ENCODE data around the gene KLF3. TPM values are rescaled to one million over a fixed set of nuclear protein-coding genes. Genes with fewer than 3 reads are reported as not detected.

Gene KLF3
- total RNA-seq, 2 experiments from 2014 or later: 203 to 204 TPM

DNA sequence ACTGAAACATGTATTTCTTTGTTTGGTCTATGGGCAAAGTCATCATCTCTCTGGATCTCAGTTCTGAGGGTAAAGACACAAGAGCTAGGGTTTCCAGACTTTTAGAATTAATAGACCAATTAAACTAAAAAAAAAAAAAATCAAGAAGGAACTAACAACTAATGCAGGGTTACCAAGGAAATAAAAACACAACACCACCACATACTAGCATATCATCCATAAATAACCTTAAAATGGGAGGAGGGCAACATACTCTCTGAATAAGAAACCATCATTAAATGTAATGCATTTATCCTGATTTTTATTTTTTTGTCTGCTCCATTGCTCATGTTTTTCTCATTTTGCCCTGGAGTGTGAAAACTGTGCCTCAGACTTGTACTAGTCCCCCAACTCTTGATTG is 33.5 kb upstream of the KLF3 start:
- Histone ChIP-seq H3K27ac (ENCODE audit: low read depth in 1 of 2, low read length in 2 of 2) (no peak overlapping the region), H3K4me3 (ENCODE audit: low read length) (no peak overlapping the region), H3K4me1 (ENCODE audit: insufficient read depth, low read length) (no peaks in the 10 kb centered on the region), H3K9me3 (ENCODE audit: control insufficient read depth in 1 of 2, insufficient read depth in 1 of 2, low read length in 2 of 2) (peaks cover 0 to 3% of the 10 kb centered on the region in 2 experiments), H3K36me3 (ENCODE audit: insufficient read depth, low read length) (no peaks in the 10 kb centered on the region), H3K27me3 (ENCODE audit: control insufficient read depth in 1 of 2, insufficient read depth in 2 of 2, low read length in 2 of 2) (no peaks in the 10 kb centered on the region)
- intact Hi-C loops (cut with DNase I, micrococcal nuclease): no loop called here
- POLR2A ChIA-PET: no interaction called here
- no peak overlapping the region for H3K4me3 Mint-ChIP-seq
- no peaks in the 10 kb centered on the region for H3K36me3 Mint-ChIP-seq (ENCODE audit: low read depth)
- no peaks in the 10 kb centered on the region for H3K9me3 Mint-ChIP-seq
- TF ChIP-seq, protein P1, sequence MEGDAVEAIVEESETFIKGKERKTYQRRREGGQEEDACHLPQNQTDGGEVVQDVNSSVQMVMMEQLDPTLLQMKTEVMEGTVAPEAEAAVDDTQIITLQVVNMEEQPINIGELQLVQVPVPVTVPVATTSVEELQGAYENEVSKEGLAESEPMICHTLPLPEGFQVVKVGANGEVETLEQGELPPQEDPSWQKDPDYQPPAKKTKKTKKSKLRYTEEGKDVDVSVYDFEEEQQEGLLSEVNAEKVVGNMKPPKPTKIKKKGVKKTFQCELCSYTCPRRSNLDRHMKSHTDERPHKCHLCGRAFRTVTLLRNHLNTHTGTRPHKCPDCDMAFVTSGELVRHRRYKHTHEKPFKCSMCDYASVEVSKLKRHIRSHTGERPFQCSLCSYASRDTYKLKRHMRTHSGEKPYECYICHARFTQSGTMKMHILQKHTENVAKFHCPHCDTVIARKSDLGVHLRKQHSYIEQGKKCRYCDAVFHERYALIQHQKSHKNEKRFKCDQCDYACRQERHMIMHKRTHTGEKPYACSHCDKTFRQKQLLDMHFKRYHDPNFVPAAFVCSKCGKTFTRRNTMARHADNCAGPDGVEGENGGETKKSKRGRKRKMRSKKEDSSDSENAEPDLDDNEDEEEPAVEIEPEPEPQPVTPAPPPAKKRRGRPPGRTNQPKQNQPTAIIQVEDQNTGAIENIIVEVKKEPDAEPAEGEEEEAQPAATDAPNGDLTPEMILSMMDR (IDR thresholded peaks at IDR 0.05): no peak
- DNase-seq: no peak
- no peaks in the 10 kb centered on the region for H3K27me3 Mint-ChIP-seq
- no peak overlapping the region for H3K27ac Mint-ChIP-seq
- no peak for ATAC-seq (ENCODE audit: poor library complexity)
- CTCF ChIA-PET: no interaction called here
- H3K4me1 Mint-ChIP-seq (ENCODE audit: low read depth): peaks cover 7% of the 10 kb centered on the region

DNA sequence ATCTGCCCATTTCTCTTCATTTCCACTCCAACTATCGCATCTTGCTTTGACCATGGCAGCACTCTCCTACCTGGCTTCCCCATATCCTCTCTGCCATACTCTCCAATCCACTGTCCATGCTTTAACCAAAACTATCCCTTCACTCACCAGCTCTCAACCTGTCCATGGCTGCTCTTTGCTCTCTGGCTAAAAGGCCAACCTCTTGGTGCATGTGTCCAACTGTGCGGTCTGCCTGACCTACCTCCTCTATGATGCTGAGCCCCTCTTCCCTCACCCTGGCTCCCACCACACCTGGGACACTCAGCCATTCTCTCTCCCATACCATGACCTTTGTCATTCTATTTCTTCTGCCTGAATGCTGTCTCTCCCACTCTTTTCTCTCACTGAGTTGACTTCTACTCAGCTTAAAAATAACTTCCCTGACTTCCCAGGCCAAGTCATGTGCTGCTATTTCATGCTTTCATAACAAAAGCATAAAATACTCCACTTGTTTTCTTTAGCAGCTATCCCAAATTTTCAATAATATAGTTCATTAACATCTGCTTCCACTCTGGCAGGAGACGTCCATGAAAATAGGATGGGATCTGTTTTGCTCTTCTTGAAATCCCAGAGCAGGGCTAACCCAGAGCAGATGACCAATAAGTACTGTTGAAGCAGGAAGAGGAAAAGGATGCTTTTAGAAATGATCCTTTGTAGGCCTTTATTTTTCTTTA is 29.8 kb upstream of the KLF3 start:
- Mint-ChIP-seq H3K27ac (no peak overlapping the region), H3K27me3 (no peaks in the 10 kb centered on the region), H3K36me3 (ENCODE audit: low read depth) (no peaks in the 10 kb centered on the region), H3K4me3 (no peak overlapping the region), H3K9me3 (no peaks in the 10 kb centered on the region), H3K4me1 (ENCODE audit: low read depth) (no peaks in the 10 kb centered on the region)
- peaks cover 0 to 3% of the 10 kb centered on the region in 2 experiments for H3K9me3 ChIP-seq (ENCODE audit: control insufficient read depth in 1 of 2, insufficient read depth in 1 of 2, low read length in 2 of 2)
- intact Hi-C loops (cut with DNase I, micrococcal nuclease): no loop called here
- DNase-seq (no peak), ATAC-seq (ENCODE audit: poor library complexity) (no peak)
- no peaks in the 10 kb centered on the region for H3K4me1 ChIP-seq (ENCODE audit: insufficient read depth, low read length)
- no peak overlapping the region for H3K27ac ChIP-seq (ENCODE audit: low read depth in 1 of 2, low read length in 2 of 2)
- H3K27me3 ChIP-seq (ENCODE audit: control insufficient read depth in 1 of 2, insufficient read depth in 2 of 2, low read length in 2 of 2): no peaks in the 10 kb centered on the region
- H3K36me3 ChIP-seq (ENCODE audit: insufficient read depth, low read length): no peaks in the 10 kb centered on the region
- no peak overlapping the region for H3K4me3 ChIP-seq (ENCODE audit: low read length)
- CTCF ChIA-PET: no interaction called here
- POLR2A ChIA-PET: interaction anchor here (0.6 kb wide), 1 partner anchor 134 kb away, joined by 3 read pairs; no protein-coding TSS in a partner anchor
- TF ChIP-seq, protein P1 (IDR thresholded peaks at IDR 0.05): no peak

DNA sequence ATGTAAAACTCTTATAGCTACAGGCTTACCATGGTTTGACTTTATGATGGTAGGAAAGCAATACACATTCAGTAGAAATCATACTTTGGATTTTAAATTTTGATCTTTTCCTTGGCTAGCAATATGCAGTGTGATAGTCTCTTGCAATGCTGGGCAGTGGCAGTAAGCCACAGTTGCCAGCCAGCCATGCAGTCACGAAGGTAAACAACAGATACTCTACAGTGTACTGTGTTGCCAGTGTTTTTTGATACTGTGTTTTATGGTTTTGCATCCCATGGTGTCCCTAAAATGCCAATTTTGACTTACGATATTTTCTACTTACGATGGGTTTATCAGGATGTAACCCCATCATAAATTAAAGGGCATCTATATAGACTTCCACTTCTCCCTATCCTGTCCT is 24.8 kb upstream of the KLF3 start:
- TF ChIP-seq, protein P1 (IDR thresholded peaks at IDR 0.05): no peak
- H3K27ac Mint-ChIP-seq: no peak overlapping the region
- intact Hi-C loops (cut with DNase I, micrococcal nuclease): loop anchor here in 1 of 2 experiments (5.0 kb wide), 1 partner anchor 47 kb away; no protein-coding TSS in a partner anchor
- no peak overlapping the region for H3K27ac ChIP-seq (ENCODE audit: low read depth in 1 of 2, low read length in 2 of 2)
- no peaks in the 10 kb centered on the region for H3K4me1 Mint-ChIP-seq (ENCODE audit: low read depth)
- no peaks in the 10 kb centered on the region for H3K36me3 ChIP-seq (ENCODE audit: insufficient read depth, low read length)
- DNase-seq: no peak
- no peaks in the 10 kb centered on the region for H3K27me3 ChIP-seq (ENCODE audit: control insufficient read depth in 1 of 2, insufficient read depth in 2 of 2, low read length in 2 of 2)
- no peak overlapping the region for H3K4me3 ChIP-seq (ENCODE audit: low read length)
- H3K4me3 Mint-ChIP-seq: no peak overlapping the region
- POLR2A ChIA-PET: interaction anchor here (0.6 kb wide), 1 partner anchor 15 kb away, joined by 3 read pairs; no protein-coding TSS in a partner anchor
- H3K9me3 Mint-ChIP-seq: peaks cover 5% of the 10 kb centered on the region
- H3K36me3 Mint-ChIP-seq (ENCODE audit: low read depth): no peaks in the 10 kb centered on the region
- H3K9me3 ChIP-seq (ENCODE audit: control insufficient read depth in 1 of 2, insufficient read depth in 1 of 2, low read length in 2 of 2): no peaks in the 10 kb centered on the region
- H3K4me1 ChIP-seq (ENCODE audit: insufficient read depth, low read length): no peaks in the 10 kb centered on the region
- H3K27me3 Mint-ChIP-seq: no peaks in the 10 kb centered on the region
- CTCF ChIA-PET: interaction anchor here (1.1 kb wide), 1 partner anchor 16 kb away, joined by 3 read pairs; no protein-coding TSS in a partner anchor
- ATAC-seq (ENCODE audit: poor library complexity): no peak

Data from CD4-positive, alpha-beta T cell (primary cell).